HepG2 (cell line): Measurements from ENCODE around the gene GRB10. TPM values are rescaled to one million over a fixed set of nuclear protein-coding genes. Genes with fewer than 3 reads are reported as not detected.

Experiments used
- ATAC-seq: fragments of 200-7000 bp; cut with Tn5 transposase; 3 replicates; pipeline ENCODE4 v1.9.1; 2020; ENCODE audit warnings: mild to moderate bottlenecking, moderate library complexity
- BruUV-seq: library from RNA; stranded (reverse); fragments of 400-500 nt; replicated peaks from 2 replicates; lab custom pipeline; 2021; lab: Mats Ljungman, UMichigan
- CTCF ChIA-PET: fragments of 300-600 bp; formaldehyde crosslinking; extraction: SDS; loops from one replicate; lab custom pipeline; 2021; ENCODE audit warnings: low total read pairs, inconsistent platforms, low intra/inter-chr PET ratio; lab: Yijun Ruan, JAX
- POLR2A ChIA-PET: fragments of 350-600 bp; sonication (Branson Sonifier 250); formaldehyde crosslinking; loops from one replicate; lab custom pipeline; 2020; ENCODE audit warnings: antibody characterized with exemption, inconsistent platforms; lab: Yijun Ruan, JAX
- DNase-seq: peaks from one replicate; pipeline ENCODE4 v3.0.0-alpha.2; 2015; ENCODE audit warnings: low spot score
- FAIRE-seq: peaks from 3 replicates; lab custom pipeline; 2011; peaks lifted over from hg19 to GRCh38; lab: Jason Lieb, UNC
- H2AFZ ChIP-seq: one replicate; pipeline ENCODE4 v1.6.1; 2011; ENCODE audit warnings: low read length, inconsistent platforms
- H3K27ac ChIP-seq: fragments of 300-600 bp; 3 replicates; pipeline ENCODE4 v1.8.0; 2011; ENCODE audit warnings: mixed run types, mild to moderate bottlenecking, mixed read lengths, low read length, inconsistent platforms; ENCODE audit not compliant: insufficient read depth; ENCODE audit errors: extremely low read length
- H3K27me3 ChIP-seq, 2 experiments: fragments of 200-600 bp in 1 of 2; 2 replicates in 1 of 2; 3 replicates in 1 of 2; pipeline versions ENCODE4 v1.6.0 to v1.8.0; 2011; ENCODE audit warnings: low read length in 2 of 2, mild to moderate bottlenecking in 2 of 2, moderate library complexity in 2 of 2, inconsistent platforms in 1 of 2; ENCODE audit not compliant: insufficient read depth in 2 of 2, control insufficient read depth in 1 of 2
- H3K36me3 ChIP-seq, 2 experiments: fragments of 200-600 bp in 1 of 2; replicated peaks in 1 of 2; 2 replicates in 1 of 2; 3 replicates in 1 of 2; pipeline versions ENCODE4 v1.5.1 to v1.8.0; 2011; ENCODE audit warnings: low read length in 2 of 2, inconsistent platforms in 1 of 2; ENCODE audit not compliant: insufficient read depth in 2 of 2, control insufficient read depth in 1 of 2
- H3K4me1 ChIP-seq: 2 replicates; pipeline ENCODE4 v1.5.1; 2012; ENCODE audit warnings: low read length, inconsistent platforms; ENCODE audit not compliant: insufficient read depth
- H3K4me2 ChIP-seq: 2 replicates; pipeline ENCODE4 v1.6.0; 2011; ENCODE audit warnings: low read depth, low read length, inconsistent platforms
- H3K4me3 ChIP-seq, 3 experiments: fragments of 200-600 bp in 1 of 3; sonication (generic), shearing (Covaris generic) in 1 of 3; replicated peaks in 1 of 3; 2 replicates each; pipeline ENCODE4 v1.5.1; 2011 to 2016; ENCODE audit warnings: low read length in 3 of 3, inconsistent platforms in 2 of 3, low read depth in 2 of 3, mild to moderate bottlenecking in 2 of 3, control low read depth in 1 of 3, mixed read lengths in 1 of 3; ENCODE audit not compliant: insufficient read depth in 1 of 3
- H3K79me2 ChIP-seq: one replicate; pipeline ENCODE4 v1.6.1; 2011; ENCODE audit warnings: low read length, inconsistent platforms; ENCODE audit not compliant: insufficient read depth
- H3K9ac ChIP-seq: 2 replicates; pipeline ENCODE4 v1.6.0; 2011; ENCODE audit warnings: mild to moderate bottlenecking, low read depth, low read length, inconsistent platforms; ENCODE audit not compliant: insufficient read depth
- H3K9me3 ChIP-seq: 2 replicates; pipeline ENCODE4 v1.5.1; 2012; ENCODE audit warnings: mild to moderate bottlenecking, low read length
- H4K20me1 ChIP-seq: 2 replicates; pipeline ENCODE4 v1.6.0; 2011; ENCODE audit warnings: inconsistent platforms, mild to moderate bottlenecking, low read length, moderate library complexity; ENCODE audit not compliant: insufficient read depth
- CBX5 ChIP-seq: sonication (generic); formaldehyde crosslinking; IDR thresholded peaks from 2 replicates; pipeline ENCODE4 v1.4.0; 2020; ENCODE audit warnings: missing genetic modification reagents, borderline replicate concordance
- HMG20B ChIP-seq: conservative IDR thresholded peaks from 2 replicates; pipeline ENCODE4 v1.6.1; 2016; ENCODE audit warnings: missing genetic modification reagents, missing compliant biosample characterization
- KDM5B ChIP-seq: sonication (generic); formaldehyde crosslinking; IDR thresholded peaks from 2 replicates; pipeline ENCODE4 v1.4.0; 2020; ENCODE audit warnings: missing genetic modification reagents, mild to moderate bottlenecking, borderline replicate concordance
- KMT2A ChIP-seq: sonication (generic); formaldehyde crosslinking; IDR thresholded peaks from 2 replicates; pipeline ENCODE4 v1.4.0; 2020; ENCODE audit warnings: missing genetic modification reagents
- MXD4 ChIP-seq: IDR thresholded peaks from 2 replicates; pipeline ENCODE4 v1.6.1; 2016; ENCODE audit warnings: mild to moderate bottlenecking, missing biosample characterization, missing genetic modification reagents
- NFIC ChIP-seq: IDR thresholded peaks from 2 replicates; pipeline ENCODE4 v1.6.1; 2012; ENCODE audit warnings: mild to moderate bottlenecking, low read length, inconsistent platforms
- PTBP1 ChIP-seq: fragments of 200-400 bp; formaldehyde crosslinking; IDR thresholded peaks from 2 replicates; pipeline ENCODE4 v1.6.1; 2018; ENCODE audit warnings: low read length, low read depth; ENCODE audit not compliant: poor library complexity, severe bottlenecking
- RAD51 ChIP-seq: fragments of 450-650 bp; IDR thresholded peaks from 2 replicates; pipeline ENCODE4 v1.6.1; 2016; ENCODE audit warnings: borderline replicate concordance
- TMF1 ChIP-seq: sonication (generic); formaldehyde crosslinking; IDR thresholded peaks from 2 replicates; pipeline ENCODE4 v1.8.1; 2022; ENCODE audit warnings: low read depth, missing genetic modification reagents
- ZBTB25 ChIP-seq: IDR thresholded peaks from 2 replicates; pipeline ENCODE4 v1.6.1; 2018; ENCODE audit warnings: missing genetic modification reagents
- ZNF615 ChIP-seq: sonication (generic); formaldehyde crosslinking; IDR thresholded peaks from 2 replicates; pipeline ENCODE4 v1.5.0; 2020; ENCODE audit warnings: mild to moderate bottlenecking, missing genetic modification reagents, borderline replicate concordance
- ZNF674 ChIP-seq: sonication (generic); formaldehyde crosslinking; IDR thresholded peaks from 2 replicates; pipeline ENCODE4 v1.5.0; 2020; ENCODE audit warnings: low read depth, mild to moderate bottlenecking, missing genetic modification reagents
- ZNF724P ChIP-seq: sonication (generic); formaldehyde crosslinking; IDR thresholded peaks from 2 replicates; pipeline ENCODE4 v1.8.0; 2022; ENCODE audit warnings: missing genetic modification reagents, borderline replicate concordance
- WGBS: methylation state at CpG from one replicate; pipeline ENCODE4 v1.1.6; 2017; ENCODE audit warnings: low lambda C conversion rate; 5-methylcytosine and 5-hydroxymethylcytosine counted together
- in situ Hi-C: cut with HindIII; loops from 2 replicates; pipeline ENCODE4 v1.10.0; 2017; ENCODE audit warnings: low pct_unique_long_range_greater_than_20kb; ENCODE audit not compliant: extremely low pct_ligation_motif_present
- intact Hi-C: fragments of 100-400 bp; cut with micrococcal nuclease; formaldehyde crosslinking; loops from one replicate; pipeline ENCODE4 v1.10.0; 2022; ENCODE audit not compliant: unreplicated experiment
- polyA plus RNA-seq, 8 experiments: library from polyadenylated mRNA; depleted of rRNA in 3 of 8; stranded (reverse) in 7 of 8; unstranded in 1 of 8; fragments of >200 nt; fragmentation: Illumina TruSeq in 4 of 8; extraction: Trizol in 4 of 8; gene quantifications; 2 replicates each; pipeline versions ENCODE4 v1.2.1 to v1.2.3, GENCODE V29; 2011 to 2016; ENCODE audit warnings: low read depth in 4 of 8, missing spikeins in 1 of 8, mixed read lengths in 1 of 8; ENCODE audit not compliant: insufficient read depth in 1 of 8
- total RNA-seq, 5 experiments: library from RNA; depleted of rRNA; stranded (reverse); fragments of >200 nt; fragmentation: Illumina TruSeq; extraction: Trizol; gene quantifications; 2 replicates each; pipeline ENCODE4 v1.2.3, GENCODE V29; 2016; ENCODE audit warnings: low read depth in 1 of 5
- TF ChIP-seq, protein P1 (sequence below): sonication (generic); formaldehyde crosslinking; IDR thresholded peaks from 2 replicates; pipeline ENCODE4 v1.4.0; 2020; ENCODE audit warnings: mild to moderate bottlenecking, missing genetic modification reagents
- TF ChIP-seq, protein P2 (sequence below): sonication (generic); formaldehyde crosslinking; IDR thresholded peaks from 2 replicates; pipeline ENCODE4 v1.5.0; 2020; ENCODE audit warnings: mild to moderate bottlenecking, missing genetic modification reagents, moderate library complexity
- TF ChIP-seq, protein P3 (sequence below): sonication (generic); formaldehyde crosslinking; IDR thresholded peaks from 2 replicates; pipeline ENCODE4 v1.4.0; 2020; ENCODE audit warnings: missing genetic modification reagents
- TF ChIP-seq, protein P4 (sequence below): sonication (generic); formaldehyde crosslinking; IDR thresholded peaks from 2 replicates; pipeline ENCODE4 v1.4.0; 2020; ENCODE audit warnings: missing genetic modification reagents

GRB10 gene
- total and polyA plus RNA-seq, 2 of the 13 experiments (the other 11 are each of a cell fraction or from before 2014, with no cell fraction given), result 4.0 to 6.8 TPM

GRCh38 chr7:50653981-50654425, 128.7 kb downstream of the GRB10 start (continued):
- TF ChIP-seq ZNF674 (CRISPR knock-in tag), result no peak
- no peak for TF ChIP-seq MXD4 (CRISPR knock-in tag)
- TF ChIP-seq NFIC, result no peak
- TF ChIP-seq, protein P1, sequence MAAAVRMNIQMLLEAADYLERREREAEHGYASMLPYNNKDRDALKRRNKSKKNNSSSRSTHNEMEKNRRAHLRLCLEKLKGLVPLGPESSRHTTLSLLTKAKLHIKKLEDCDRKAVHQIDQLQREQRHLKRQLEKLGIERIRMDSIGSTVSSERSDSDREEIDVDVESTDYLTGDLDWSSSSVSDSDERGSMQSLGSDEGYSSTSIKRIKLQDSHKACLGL (CRISPR knock-in tag), result no peak
- TF ChIP-seq KDM5B (CRISPR knock-in tag), result no peak
- TF ChIP-seq CBX5 (CRISPR knock-in tag), result no peak
- TF ChIP-seq HMG20B, result no peak
- TF ChIP-seq ZNF615 (CRISPR knock-in tag), result no peak
- TF ChIP-seq TMF1 (CRISPR knock-in tag), result no peak
- no peak for TF ChIP-seq RAD51

GRCh38 chr7:50653126-50653864, 129.4 kb downstream of the GRB10 start:
- Histone ChIP-seq H3K27ac (no peak overlapping the region), H3K79me2 (no peaks in the 10 kb centered on the region), H3K9ac (no peak overlapping the region), H3K4me1 (peaks cover 14% of the 10 kb centered on the region), H3K9me3 (no peaks in the 10 kb centered on the region), H2AFZ (no peak overlapping the region), H3K36me3 (no peaks in the 10 kb centered on the region), H3K27me3 (no peaks in the 10 kb centered on the region), H3K4me3 (no peak overlapping the region), H3K4me2 (no peak overlapping the region), H4K20me1 (no peaks in the 10 kb centered on the region)
- POLR2A ChIA-PET, result no interaction called here
- intact Hi-C loops, result no loop called here
- no TSS peak for BruUV-seq
- in situ Hi-C loops, result no loop called here
- peak; percentile 56 for ATAC-seq
- DNase-seq, result peak; percentile 8
- FAIRE-seq, result no peak
- no peak for TF ChIP-seq KMT2A (CRISPR knock-in tag)
- no peak for TF ChIP-seq PTBP1
- TF ChIP-seq ZNF724P (CRISPR knock-in tag), result no peak
- TF ChIP-seq, protein P2, sequence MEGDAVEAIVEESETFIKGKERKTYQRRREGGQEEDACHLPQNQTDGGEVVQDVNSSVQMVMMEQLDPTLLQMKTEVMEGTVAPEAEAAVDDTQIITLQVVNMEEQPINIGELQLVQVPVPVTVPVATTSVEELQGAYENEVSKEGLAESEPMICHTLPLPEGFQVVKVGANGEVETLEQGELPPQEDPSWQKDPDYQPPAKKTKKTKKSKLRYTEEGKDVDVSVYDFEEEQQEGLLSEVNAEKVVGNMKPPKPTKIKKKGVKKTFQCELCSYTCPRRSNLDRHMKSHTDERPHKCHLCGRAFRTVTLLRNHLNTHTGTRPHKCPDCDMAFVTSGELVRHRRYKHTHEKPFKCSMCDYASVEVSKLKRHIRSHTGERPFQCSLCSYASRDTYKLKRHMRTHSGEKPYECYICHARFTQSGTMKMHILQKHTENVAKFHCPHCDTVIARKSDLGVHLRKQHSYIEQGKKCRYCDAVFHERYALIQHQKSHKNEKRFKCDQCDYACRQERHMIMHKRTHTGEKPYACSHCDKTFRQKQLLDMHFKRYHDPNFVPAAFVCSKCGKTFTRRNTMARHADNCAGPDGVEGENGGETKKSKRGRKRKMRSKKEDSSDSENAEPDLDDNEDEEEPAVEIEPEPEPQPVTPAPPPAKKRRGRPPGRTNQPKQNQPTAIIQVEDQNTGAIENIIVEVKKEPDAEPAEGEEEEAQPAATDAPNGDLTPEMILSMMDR (CRISPR knock-in tag), result no peak
- no peak for TF ChIP-seq ZBTB25
- TF ChIP-seq, protein P3, sequence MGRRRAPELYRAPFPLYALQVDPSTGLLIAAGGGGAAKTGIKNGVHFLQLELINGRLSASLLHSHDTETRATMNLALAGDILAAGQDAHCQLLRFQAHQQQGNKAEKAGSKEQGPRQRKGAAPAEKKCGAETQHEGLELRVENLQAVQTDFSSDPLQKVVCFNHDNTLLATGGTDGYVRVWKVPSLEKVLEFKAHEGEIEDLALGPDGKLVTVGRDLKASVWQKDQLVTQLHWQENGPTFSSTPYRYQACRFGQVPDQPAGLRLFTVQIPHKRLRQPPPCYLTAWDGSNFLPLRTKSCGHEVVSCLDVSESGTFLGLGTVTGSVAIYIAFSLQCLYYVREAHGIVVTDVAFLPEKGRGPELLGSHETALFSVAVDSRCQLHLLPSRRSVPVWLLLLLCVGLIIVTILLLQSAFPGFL (CRISPR knock-in tag), result no peak
- TF ChIP-seq, protein P4, sequence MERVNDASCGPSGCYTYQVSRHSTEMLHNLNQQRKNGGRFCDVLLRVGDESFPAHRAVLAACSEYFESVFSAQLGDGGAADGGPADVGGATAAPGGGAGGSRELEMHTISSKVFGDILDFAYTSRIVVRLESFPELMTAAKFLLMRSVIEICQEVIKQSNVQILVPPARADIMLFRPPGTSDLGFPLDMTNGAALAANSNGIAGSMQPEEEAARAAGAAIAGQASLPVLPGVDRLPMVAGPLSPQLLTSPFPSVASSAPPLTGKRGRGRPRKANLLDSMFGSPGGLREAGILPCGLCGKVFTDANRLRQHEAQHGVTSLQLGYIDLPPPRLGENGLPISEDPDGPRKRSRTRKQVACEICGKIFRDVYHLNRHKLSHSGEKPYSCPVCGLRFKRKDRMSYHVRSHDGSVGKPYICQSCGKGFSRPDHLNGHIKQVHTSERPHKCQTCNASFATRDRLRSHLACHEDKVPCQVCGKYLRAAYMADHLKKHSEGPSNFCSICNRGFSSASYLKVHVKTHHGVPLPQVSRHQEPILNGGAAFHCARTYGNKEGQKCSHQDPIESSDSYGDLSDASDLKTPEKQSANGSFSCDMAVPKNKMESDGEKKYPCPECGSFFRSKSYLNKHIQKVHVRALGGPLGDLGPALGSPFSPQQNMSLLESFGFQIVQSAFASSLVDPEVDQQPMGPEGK (CRISPR knock-in tag), result no peak
- WGBS, result 79% methylated on average over 5 of the region's 16 CpGs
- CTCF ChIA-PET, result no interaction called here
